K562 (cell line): Measurements from ENCODE around the gene RALY. TPM values are rescaled to one million over a fixed set of nuclear protein-coding genes. Genes with fewer than 3 reads are reported as not detected.

Experiments used
- ATAC-seq: fragments of 200-7000 bp; cut with Tn5 transposase; 3 replicates; pipeline ENCODE4 v1.9.1; 2020; ENCODE audit warnings: moderate library complexity
- BruUV-seq: library from RNA; stranded (reverse); fragments of 400-500 nt; replicated peaks from 2 replicates; lab custom pipeline; 2021; lab: Mats Ljungman, UMichigan
- CTCF ChIA-PET: fragments of 300-600 bp; formaldehyde crosslinking; extraction: SDS; loops from one replicate; lab custom pipeline; 2021; ENCODE audit warnings: low intra/inter-chr PET ratio; lab: Yijun Ruan, JAX
- POLR2A ChIA-PET: fragments of 300-600, 350-650 bp; sonication (Branson Sonifier 250); formaldehyde crosslinking; extraction: SDS; loops from one replicate; lab custom pipeline; 2021; ENCODE audit warnings: antibody characterized with exemption, inconsistent platforms; lab: Yijun Ruan, JAX
- DNase-seq, 4 experiments: peaks; one replicate each; pipeline versions ENCODE4 v3.0.0 to v3.0.0-alpha.2; 2011 to 2018; ENCODE audit warnings: low spot score in 3 of 4, mixed read lengths in 3 of 4; ENCODE audit errors: extremely low read depth in 1 of 4
- FAIRE-seq: peaks from 2 replicates; lab custom pipeline; 2011; peaks lifted over from hg19 to GRCh38; lab: Jason Lieb, UNC
- H2AFZ ChIP-seq: 2 replicates; pipeline ENCODE4 v1.6.0; 2011; ENCODE audit warnings: low read depth, low read length, control low read depth, inconsistent platforms
- H3K27ac ChIP-seq: fragments of 200-600 bp; 3 replicates; pipeline ENCODE4 v1.8.0; 2011; ENCODE audit warnings: low read depth, mild to moderate bottlenecking, control low read depth, inconsistent platforms, low read length, moderate library complexity, mixed read lengths; ENCODE audit errors: extremely low read depth
- H3K27me3 ChIP-seq, 2 experiments: fragments of 300-600 bp in 1 of 2; 2 replicates in 1 of 2; 3 replicates in 1 of 2; pipeline versions ENCODE4 v1.6.0 to v1.8.0; 2011; ENCODE audit warnings: inconsistent platforms in 2 of 2, low read length in 2 of 2, mild to moderate bottlenecking in 1 of 2, mixed read lengths in 1 of 2, moderate library complexity in 1 of 2; ENCODE audit not compliant: control insufficient read depth in 2 of 2, insufficient read depth in 2 of 2
- H3K36me3 ChIP-seq: fragments of 300-600 bp; 3 replicates; pipeline ENCODE4 v1.8.0; 2011; ENCODE audit warnings: mild to moderate bottlenecking, low read length, inconsistent platforms; ENCODE audit not compliant: control insufficient read depth, insufficient read depth
- H3K4me1 ChIP-seq, 2 experiments: fragments of 200-600 bp in 1 of 2; replicated peaks in 1 of 2; 2 replicates in 1 of 2; 3 replicates in 1 of 2; pipeline versions ENCODE4 v1.5.1 to v1.8.0; 2011; ENCODE audit warnings: inconsistent platforms in 2 of 2, low read length in 2 of 2, mild to moderate bottlenecking in 1 of 2, mixed read lengths in 1 of 2, moderate library complexity in 1 of 2; ENCODE audit not compliant: control insufficient read depth in 2 of 2, insufficient read depth in 2 of 2
- H3K4me2 ChIP-seq: 2 replicates; pipeline ENCODE4 v1.6.1; 2011; ENCODE audit warnings: low read length, control low read depth, inconsistent platforms, mixed read lengths; ENCODE audit not compliant: insufficient read depth
- H3K4me3 ChIP-seq: fragments of 200-600 bp; sonication (generic), shearing (Covaris generic); 2 replicates; pipeline ENCODE4 v1.5.1; 2016; ENCODE audit warnings: control low read depth, inconsistent platforms
- H3K79me2 ChIP-seq: fragments of 200-600 bp; 3 replicates; pipeline ENCODE4 v1.8.0; 2011; ENCODE audit warnings: low read length, inconsistent platforms; ENCODE audit not compliant: control insufficient read depth, insufficient read depth
- H3K9ac ChIP-seq, 2 experiments: 2 replicates each; pipeline versions ENCODE4 v1.6.0 to v1.6.1; 2011; ENCODE audit warnings: low read depth in 2 of 2, low read length in 2 of 2, control low read depth in 1 of 2, inconsistent platforms in 1 of 2, mild to moderate bottlenecking in 1 of 2, mixed read lengths in 1 of 2; ENCODE audit not compliant: insufficient read depth in 1 of 2
- H3K9me1 ChIP-seq: one replicate; pipeline ENCODE4 v1.6.0; 2011; ENCODE audit warnings: inconsistent platforms, mild to moderate bottlenecking, low read length, moderate library complexity; ENCODE audit not compliant: control insufficient read depth, insufficient read depth
- H3K9me3 ChIP-seq: replicated peaks from 2 replicates; pipeline ENCODE4 v1.5.1; 2011; ENCODE audit warnings: low read depth, low read length, inconsistent platforms; ENCODE audit not compliant: control insufficient read depth, insufficient read depth
- H4K20me1 ChIP-seq: replicated peaks from 2 replicates; pipeline ENCODE4 v1.6.1; 2011; ENCODE audit warnings: low read length, inconsistent platforms, mixed read lengths; ENCODE audit not compliant: control insufficient read depth, insufficient read depth
- CREM ChIP-seq: IDR thresholded peaks from 2 replicates; pipeline ENCODE4 v1.6.1; 2014; ENCODE audit warnings: antibody characterized with exemption, low read depth
- FOXM1 ChIP-seq, 2 experiments: fragments of 450-650 bp in 1 of 2; sonication (generic) in 1 of 2; formaldehyde crosslinking in 1 of 2; IDR thresholded peaks; 2 replicates each; pipeline versions ENCODE4 v1.6.1 to v1.9.0; 2017 to 2022; ENCODE audit warnings: low read depth in 2 of 2, mild to moderate bottlenecking in 2 of 2, missing genetic modification reagents in 1 of 2, moderate library complexity in 1 of 2
- HLTF ChIP-seq: fragments of 450-650 bp; IDR thresholded peaks from 2 replicates; pipeline ENCODE4 v1.6.1; 2016
- NEUROD1 ChIP-seq: fragments of 150-350 bp; IDR thresholded peaks from 2 replicates; pipeline ENCODE4 v1.6.1; 2014; ENCODE audit warnings: borderline replicate concordance, low read length, low read depth; ENCODE audit not compliant: partially characterized antibody
- YY1 ChIP-seq, 3 experiments: IDR thresholded peaks; 2 replicates each; pipeline ENCODE4 v1.6.1; 2011; ENCODE audit warnings: low read length in 2 of 3, mild to moderate bottlenecking in 2 of 3, moderate library complexity in 2 of 3, borderline replicate concordance in 1 of 3, control low read depth in 1 of 3, low read depth in 1 of 3; ENCODE audit not compliant: insufficient read depth in 3 of 3, insufficient replicate concordance in 2 of 3, control insufficient read depth in 1 of 3, insufficient read length in 1 of 3; ENCODE audit errors: extremely low read depth in 1 of 3
- ZNF184 ChIP-seq: sonication (generic); formaldehyde crosslinking; IDR thresholded peaks from 2 replicates; pipeline ENCODE4 v1.5.0; 2020; ENCODE audit warnings: missing genetic modification reagents
- ZNF24 ChIP-seq: fragments of 450-650 bp; IDR thresholded peaks from 2 replicates; pipeline ENCODE4 v1.6.1; 2016
- ZNF431 ChIP-seq: sonication (generic); formaldehyde crosslinking; IDR thresholded peaks from 2 replicates; pipeline ENCODE4 v1.8.0; 2022; ENCODE audit warnings: mild to moderate bottlenecking, missing genetic modification reagents
- WGBS: fragments of 100-300 bp; shearing (Covaris generic); methylation state at CpG from one replicate; pipeline ENCODE4 v1.1.6; 2016; ENCODE audit warnings: low coverage, mixed read lengths; ENCODE audit not compliant: insufficient coverage; ENCODE audit errors: missing lambda C conversion rate; 5-methylcytosine and 5-hydroxymethylcytosine counted together
- in situ Hi-C: fragments of 300-500 bp; cut with MboI; formaldehyde crosslinking; loops from 4 replicates; pipeline ENCODE4 v1.15.0; 2018; ENCODE audit warnings: inconsistent platforms, mixed read lengths
- intact Hi-C: fragments of 100-400 bp; cut with micrococcal nuclease; formaldehyde crosslinking; loops from 2 replicates; pipeline ENCODE4 v1.14.2; 2022
- polyA plus RNA-seq, 8 experiments: library from polyadenylated mRNA; depleted of rRNA in 4 of 8; stranded (reverse) in 5 of 8; unstranded in 3 of 8; fragments of >200 nt; fragmentation: Nextera tagmentation in 2 of 8; fragmentation: Illumina TruSeq in 1 of 8; extraction: Ambion mirVana in 2 of 8; extraction: Trizol in 1 of 8; gene quantifications; 2 replicates each; pipeline versions ENCODE4 v1.2.1 to v1.2.3, GENCODE V29; 2011 to 2014; ENCODE audit warnings: inconsistent platforms in 1 of 8, missing spikeins in 1 of 8
- total RNA-seq, 7 experiments: library from RNA; depleted of rRNA in 6 of 7; stranded (reverse); fragments of >200 nt in 6 of 7; fragmentation: Illumina TruSeq in 2 of 7; extraction: Trizol in 2 of 7; gene quantifications; 2 replicates each; pipeline versions ENCODE4 v1.2.1 to v1.2.3, GENCODE V29; 2011 to 2021; ENCODE audit warnings: low replicate concordance in 1 of 7
- TF ChIP-seq, protein P1 (sequence below): fragments of 250-450 bp; sonication (Bioruptor Pico); IDR thresholded peaks from 2 replicates; pipeline ENCODE4 v1.8.0; 2022; ENCODE audit warnings: inconsistent platforms, mild to moderate bottlenecking, moderate library complexity, borderline replicate concordance

The RALY gene
- total and polyA plus RNA-seq, 9 of the 15 experiments (the other 6 are each of a cell fraction or from before 2014, with no cell fraction given): 0.80 to 207 (median 128) TPM

DNA sequence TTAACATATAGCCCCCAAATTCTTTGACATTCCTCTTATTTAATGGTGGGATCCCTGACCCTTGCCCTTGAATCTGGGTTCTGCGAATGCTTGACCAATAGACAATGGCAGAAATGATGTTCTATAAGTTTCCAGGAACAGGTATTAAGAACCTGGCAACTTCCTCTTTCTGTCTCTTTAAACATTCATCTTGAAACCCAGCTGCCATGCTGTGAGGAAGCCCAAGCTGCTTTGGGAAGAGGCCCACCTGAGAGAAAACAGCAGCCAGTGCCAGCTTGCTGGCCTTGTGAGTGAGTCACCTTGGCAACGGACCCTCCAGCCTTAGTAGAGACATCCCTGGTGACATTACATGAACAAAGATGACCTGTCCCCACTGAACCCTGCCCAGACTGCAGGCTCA, 45.2 kb upstream of the RALY start:
- Histone ChIP-seq H3K9ac (no peak overlapping the region), H4K20me1 (no peaks in the 10 kb centered on the region), H3K9me3 (peaks cover 16% of the 10 kb centered on the region), H2AFZ (no peak overlapping the region), H3K79me2 (no peaks in the 10 kb centered on the region), H3K9me1 (no peaks in the 10 kb centered on the region), H3K4me1 (no peaks in the 10 kb centered on the region), H3K4me3 (no peak overlapping the region), H3K36me3 (no peaks in the 10 kb centered on the region), H3K27me3 (peaks cover 0 to 16% of the 10 kb centered on the region in 2 experiments; a peak in 3 of 5 replicates), H3K4me2 (no peak overlapping the region), H3K27ac (no peak overlapping the region)
- TF ChIP-seq YY1 (IDR thresholded peaks at IDR 0.05; ENCODE audit: borderline replicate concordance in 1 of 3, control insufficient read depth in 1 of 3, extremely low read depth in 1 of 3, insufficient read depth in 3 of 3, insufficient read length in 1 of 3, insufficient replicate concordance in 2 of 3, low read depth in 1 of 3, low read length in 2 of 3) (peak in 1 of 3 experiments; percentile 42), ZNF184 (CRISPR knock-in tag) (no peak)
- FAIRE-seq (no peak), DNase-seq (no peak), ATAC-seq (no peak)
- WGBS: 0% methylated on average over 2 of the region's 2 CpGs
- ChIA-PET CTCF (interaction anchor here (1.4 to 1.8 kb wide), 2 partner anchors 85 to 121 kb away, joined by 4 to 15 read pairs; no protein-coding TSS in a partner anchor), POLR2A (no interaction called here)
- in situ Hi-C loops (no loop called here), intact Hi-C loops (loop anchor here (5.0 kb wide), 2 partner anchors 74 to 179 kb away; no protein-coding TSS in a partner anchor)
- BruUV-seq: no TSS peak

DNA sequence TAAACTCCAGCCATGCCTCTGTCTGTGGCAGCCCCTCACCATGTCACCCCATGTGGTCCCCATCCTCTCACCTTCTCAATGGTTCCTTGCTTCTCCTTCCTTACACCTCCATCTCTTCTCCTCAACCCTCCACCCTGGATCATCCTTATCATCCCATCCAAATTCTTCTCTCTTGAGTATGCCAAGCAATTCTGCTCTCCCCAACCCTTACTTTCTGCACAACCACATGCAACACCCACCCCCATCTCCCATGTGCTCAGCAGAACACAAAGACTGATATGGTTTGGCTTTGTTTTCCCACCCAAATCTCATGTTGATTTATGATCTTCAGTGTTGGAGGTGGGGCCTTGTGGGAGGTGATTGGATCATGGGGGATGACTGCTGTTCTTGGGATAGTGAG, 42.5 kb upstream of the RALY start:
- H2AFZ ChIP-seq: no peak overlapping the region
- ATAC-seq (no peak), DNase-seq (no peak), FAIRE-seq (no peak)
- in situ Hi-C loops: loop anchor here (5.0 kb wide), 1 partner anchor 116 kb away; no protein-coding TSS in a partner anchor
- no peaks in the 10 kb centered on the region for H3K4me1 ChIP-seq
- peaks cover 16% of the 10 kb centered on the region for H3K9me3 ChIP-seq
- ChIA-PET CTCF (no interaction called here), POLR2A (interaction anchor here (0.6 kb wide), 1 partner anchor 46 kb away, joined by 3 read pairs; no protein-coding TSS in a partner anchor)
- H3K4me2 ChIP-seq: no peak overlapping the region
- H3K27me3 ChIP-seq: peaks cover 8 to 13% of the 10 kb centered on the region in 2 experiments; a peak in 3 of 5 replicates
- no peaks in the 10 kb centered on the region for H3K9me1 ChIP-seq
- intact Hi-C loops: no loop called here
- no TSS peak for BruUV-seq
- no peak overlapping the region for H3K9ac ChIP-seq
- H3K36me3 ChIP-seq: no peaks in the 10 kb centered on the region
- no peaks in the 10 kb centered on the region for H3K79me2 ChIP-seq
- H3K4me3 ChIP-seq: no peak overlapping the region
- no peak overlapping the region for H3K27ac ChIP-seq
- no peaks in the 10 kb centered on the region for H4K20me1 ChIP-seq
- TF ChIP-seq HLTF: no peak
- TF ChIP-seq NEUROD1: no peak
- TF ChIP-seq ZNF24: no peak
- TF ChIP-seq FOXM1 (IDR thresholded peaks at IDR 0.05; ENCODE audit: low read depth): no peak
- no peak for TF ChIP-seq FOXM1 (CRISPR knock-in tag; IDR thresholded peaks at IDR 0.05; ENCODE audit: low read depth)
- TF ChIP-seq, protein P1, sequence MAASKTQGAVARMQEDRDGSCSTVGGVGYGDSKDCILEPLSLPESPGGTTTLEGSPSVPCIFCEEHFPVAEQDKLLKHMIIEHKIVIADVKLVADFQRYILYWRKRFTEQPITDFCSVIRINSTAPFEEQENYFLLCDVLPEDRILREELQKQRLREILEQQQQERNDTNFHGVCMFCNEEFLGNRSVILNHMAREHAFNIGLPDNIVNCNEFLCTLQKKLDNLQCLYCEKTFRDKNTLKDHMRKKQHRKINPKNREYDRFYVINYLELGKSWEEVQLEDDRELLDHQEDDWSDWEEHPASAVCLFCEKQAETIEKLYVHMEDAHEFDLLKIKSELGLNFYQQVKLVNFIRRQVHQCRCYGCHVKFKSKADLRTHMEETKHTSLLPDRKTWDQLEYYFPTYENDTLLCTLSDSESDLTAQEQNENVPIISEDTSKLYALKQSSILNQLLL (CRISPR knock-in tag): no peak
- no peak for TF ChIP-seq CREM
- no peak for TF ChIP-seq ZNF431 (CRISPR knock-in tag)
